Right lobe of liver (tissue), 4 donors: ENCODE data around the gene EFCAB12.

Source experiments
- CTCF ChIP-seq, 4 donors: fragments of 200-600 bp in 3 of 4; fragments of 450-650 bp in 1 of 4; IDR thresholded peaks; one replicate each; pipeline versions ENCODE4 v1.5.1 to v1.8.0; 2016 to 2022; ENCODE audit warnings: antibody characterized with exemption in 4 of 4, mild to moderate bottlenecking in 2 of 4
- POLR2A ChIP-seq: fragments of 450-650 bp; IDR thresholded peaks from one replicate; pipeline ENCODE4 v1.6.1; 2017; ENCODE audit warnings: antibody characterized with exemption, mild to moderate bottlenecking
- donor health status: DM: no; HTN: no; CAD: no.
- donor health status: DM: no; HTN: no; CAD: no.
- donor health status: DM: no; HTN: yes; CAD: no.

- no peak for TF ChIP-seq POLR2A
- no peak for TF ChIP-seq CTCF (IDR thresholded peaks at IDR 0.05)
These were observed 49.5 kb downstream of the EFCAB12 start for GRCh38 chr3:129378949-129379348.
